HG03135 (cell line): ENCODE results near the gene VWA2.
"Not testable (repeated sequence)": the region's sequence is repeated elsewhere in the genome, so short reads cannot be mapped to it uniquely, and the experiment has no call there.

Experiments used
- ATAC-seq: cut with Tn5 transposase; IDR thresholded peaks from one replicate; pipeline ENCODE4 v1.9.1; 2021; ENCODE audit warnings: mild to moderate bottlenecking, moderate library complexity; ENCODE audit not compliant: unreplicated experiment

The VWA2 gene

DNA sequence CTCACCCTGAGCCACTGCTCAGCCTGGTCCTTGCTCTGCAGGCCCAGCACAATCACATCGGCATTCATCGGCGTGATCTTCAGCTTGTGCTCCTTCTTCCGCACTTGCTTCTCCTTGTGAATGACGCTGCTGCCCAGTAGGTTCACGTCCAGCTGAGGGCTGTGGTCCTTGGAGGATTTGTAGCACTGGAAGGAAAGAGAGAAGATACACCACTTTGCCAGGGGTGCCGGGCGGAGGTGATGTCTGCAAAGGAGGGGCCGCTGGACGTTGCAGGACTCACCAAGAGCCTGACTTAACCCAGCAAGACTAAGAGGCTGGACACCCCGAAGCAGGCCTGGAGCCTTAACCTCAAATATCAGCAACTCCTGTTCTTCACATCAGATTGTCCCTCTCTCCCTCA is 74.8 kb downstream of the VWA2 start:
- ATAC-seq, result no peak

- no peak for ATAC-seq
Measured at GRCh38 chr10:114315566-114316420, 76.7 kb downstream of the VWA2 start.

GRCh38 chr10:114316744-114317143 is 77.7 kb downstream of the VWA2 start:
- ATAC-seq, result no peak

- ATAC-seq, result no peak
Measured at GRCh38 chr10:114319406-114320248, 80.6 kb downstream of the VWA2 start.

DNA sequence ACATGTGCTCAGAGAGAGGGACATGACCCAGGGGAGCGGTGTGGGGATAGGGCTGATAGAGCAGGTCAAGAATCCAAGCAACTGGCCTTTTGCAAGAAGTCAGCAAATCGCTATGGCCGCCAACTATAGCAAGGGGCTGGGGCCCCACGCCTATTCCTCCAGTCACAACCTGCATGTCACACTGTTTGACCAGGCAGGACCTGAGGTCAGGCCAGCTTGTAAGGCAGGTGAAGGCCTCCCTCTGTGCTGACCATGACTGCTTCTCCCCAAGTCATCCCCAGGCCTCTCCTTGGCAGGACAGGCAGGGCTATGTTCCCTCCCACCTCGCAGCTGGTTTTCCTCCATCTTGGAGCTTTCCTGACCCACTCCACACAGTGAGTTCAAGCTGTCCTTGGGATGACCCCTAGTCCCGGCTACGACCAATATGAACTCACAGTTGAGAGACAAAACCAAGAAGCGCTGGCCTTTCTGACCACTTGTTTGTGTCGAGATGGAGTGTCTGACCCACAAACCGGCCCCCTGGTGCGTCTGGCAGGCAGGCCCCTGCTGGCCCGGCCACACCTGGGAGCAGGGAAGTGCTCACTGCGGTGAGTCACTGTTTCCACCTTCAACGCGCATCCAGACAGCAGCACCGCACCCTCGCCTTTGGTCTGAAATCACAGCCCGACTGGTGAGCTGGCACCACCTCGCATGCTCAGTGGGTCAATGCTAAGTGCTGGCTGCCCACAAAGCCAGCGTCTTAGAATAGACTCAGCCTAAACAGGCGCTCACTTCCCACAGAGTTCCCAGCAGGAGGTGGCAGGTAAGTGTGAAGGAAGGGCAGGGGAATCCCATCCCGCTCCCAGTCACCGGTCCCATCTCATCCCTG is 81.4 kb downstream of the VWA2 start:
- no peak for ATAC-seq

DNA sequence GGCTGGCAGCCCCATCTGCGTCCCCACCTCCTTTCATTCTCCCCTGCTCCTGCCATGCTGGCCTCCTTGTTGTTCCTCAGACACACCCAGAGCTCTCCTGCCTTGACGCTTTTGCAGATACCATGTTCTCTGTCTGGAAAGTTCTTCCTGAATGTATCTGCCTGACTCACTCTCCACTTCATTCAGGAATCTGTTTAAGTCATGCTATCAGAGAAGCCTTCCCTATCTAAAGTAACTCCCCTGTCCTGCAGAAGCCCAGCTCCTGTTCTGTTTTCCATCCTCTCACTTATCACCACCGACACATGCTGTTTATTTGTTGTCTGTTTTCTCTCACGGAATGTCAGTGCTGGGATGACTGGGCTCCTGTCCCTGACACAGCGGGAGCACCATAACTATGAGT is 83.3 kb downstream of the VWA2 start:
- ATAC-seq, result no peak

GRCh38 chr10:114323023-114323422 is 84.0 kb downstream of the VWA2 start:
- no peak for ATAC-seq

- ATAC-seq, result no peak
Measured at GRCh38 chr10:114326795-114327194, 87.7 kb downstream of the VWA2 start.

DNA sequence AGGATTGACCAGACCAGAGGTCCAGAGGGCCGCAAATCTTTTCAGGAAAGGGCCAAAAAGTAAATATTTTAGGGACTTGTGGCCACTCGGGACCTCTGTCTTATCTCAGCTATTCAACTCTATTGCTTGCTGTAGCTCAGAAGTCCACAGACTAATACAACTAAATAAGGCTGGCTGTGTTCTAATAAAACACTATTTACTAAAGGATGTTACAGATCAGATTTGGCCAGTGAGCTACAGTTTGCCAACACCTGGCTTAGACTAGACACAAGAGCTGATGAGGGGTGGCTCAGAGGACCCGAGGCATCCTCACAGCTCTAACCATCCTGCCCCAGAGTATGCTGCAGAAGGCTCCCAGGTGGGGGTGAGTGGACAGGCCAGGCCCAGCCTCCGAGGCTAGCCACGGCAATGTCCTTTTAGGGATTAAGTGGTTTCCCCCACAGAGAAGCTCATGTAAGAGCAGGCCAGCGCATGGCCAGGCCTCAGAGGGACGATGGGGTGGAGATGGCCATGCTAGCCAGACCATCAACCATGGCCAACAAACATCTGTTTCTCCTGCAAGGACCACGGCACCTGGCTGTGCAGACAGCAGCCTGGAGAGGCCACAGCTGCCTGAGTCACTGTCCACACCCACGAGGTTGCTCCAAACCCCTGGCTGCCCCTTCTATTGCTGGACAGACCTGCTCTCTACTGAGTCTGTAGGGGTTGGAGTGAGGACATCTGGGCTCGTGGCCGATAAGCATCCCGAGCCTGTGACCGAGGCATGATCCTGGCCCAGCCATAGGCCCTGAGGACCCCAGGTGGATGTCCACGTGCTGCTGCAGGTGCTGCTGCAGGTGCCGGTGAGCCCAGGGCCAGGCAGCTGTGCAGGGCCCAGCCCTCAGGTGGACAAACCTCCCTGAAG is 88.7 kb downstream of the VWA2 start:
- ATAC-seq, result no peak

- no peak for ATAC-seq
Measured at GRCh38 chr10:114328441-114328812, 89.4 kb downstream of the VWA2 start.

GRCh38 chr10:114328874-114329273 is 89.8 kb downstream of the VWA2 start:
- ATAC-seq, result no peak

DNA sequence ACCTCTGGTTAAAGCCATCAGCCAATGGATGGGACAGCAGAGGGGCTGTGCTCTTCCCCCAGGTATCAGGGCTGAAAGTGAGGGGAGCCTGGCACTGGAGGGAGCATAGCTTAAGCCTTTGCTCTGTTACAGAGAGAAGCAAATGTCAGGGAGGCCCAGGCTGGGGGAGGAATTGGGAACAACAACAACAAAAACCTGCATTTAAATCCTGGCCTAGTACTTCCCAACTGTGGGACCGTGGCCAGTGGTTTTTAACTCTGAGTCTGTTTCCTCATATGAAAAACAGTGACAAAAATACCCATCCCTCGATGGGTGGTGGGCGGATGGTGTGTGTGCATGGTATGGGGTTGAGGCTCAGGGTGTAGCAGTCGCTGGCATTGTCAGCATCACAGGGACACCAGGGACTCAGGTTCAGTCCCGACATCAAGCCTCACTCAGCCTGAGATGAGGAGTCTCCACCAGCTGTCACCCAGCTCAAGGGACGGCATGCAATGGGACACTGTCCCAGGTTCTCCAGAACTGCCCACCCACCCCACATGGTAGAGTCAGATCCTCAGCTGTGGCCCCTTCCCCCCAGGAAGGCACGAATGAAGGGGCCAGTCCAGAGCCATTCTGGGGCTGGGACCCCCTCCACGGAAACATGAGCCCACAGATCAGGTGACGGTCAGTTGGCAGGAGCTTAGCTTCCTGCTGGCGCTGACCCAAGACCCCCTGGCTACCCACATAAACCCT is 90.7 kb downstream of the VWA2 start:
- ATAC-seq, result no peak

DNA sequence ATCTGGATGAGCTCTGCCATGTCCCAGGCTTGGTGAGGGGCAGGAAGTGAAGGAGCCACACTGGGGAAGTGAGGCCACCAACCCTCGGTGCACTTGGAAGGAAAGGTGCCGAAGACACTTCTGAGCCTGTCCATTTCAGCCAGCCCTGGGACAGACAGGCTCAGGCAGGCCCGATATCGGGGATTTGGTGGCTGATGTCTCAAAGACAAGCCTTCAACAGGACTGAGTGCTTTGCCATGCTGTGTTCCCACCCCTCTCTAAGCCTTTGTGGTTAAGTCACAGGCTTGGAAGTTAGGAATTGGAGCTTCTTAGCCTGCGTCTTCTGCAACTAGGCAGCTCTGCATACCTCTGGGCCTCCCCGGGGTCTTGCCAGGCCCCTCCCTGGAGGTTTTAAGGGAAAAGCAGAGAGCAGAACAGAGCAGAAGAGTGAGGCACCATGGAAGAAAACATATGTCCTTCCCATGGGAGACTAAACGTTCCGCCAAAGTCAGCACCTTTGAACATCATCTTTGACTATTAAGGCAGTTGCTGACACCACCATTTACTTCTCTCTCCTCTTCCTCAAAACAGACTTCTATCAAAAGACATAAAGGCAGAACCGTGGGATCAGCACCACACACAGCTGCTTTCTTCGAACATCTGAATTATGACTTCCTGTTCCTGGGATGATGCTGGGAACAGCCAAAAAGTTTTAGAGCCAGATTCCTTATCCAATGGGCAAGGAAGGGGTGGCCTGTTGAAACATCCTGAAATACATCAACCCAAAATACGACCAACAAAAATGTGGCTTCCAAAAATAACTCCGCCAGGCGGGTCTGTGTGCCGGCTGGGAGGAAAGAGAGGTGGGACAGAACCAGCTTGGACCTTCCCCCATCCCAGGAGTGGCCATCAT is 93.5 kb downstream of the VWA2 start:
- ATAC-seq, result no peak

GRCh38 chr10:114333441-114333840 is 94.4 kb downstream of the VWA2 start:
- not testable (repeated sequence) for ATAC-seq

DNA sequence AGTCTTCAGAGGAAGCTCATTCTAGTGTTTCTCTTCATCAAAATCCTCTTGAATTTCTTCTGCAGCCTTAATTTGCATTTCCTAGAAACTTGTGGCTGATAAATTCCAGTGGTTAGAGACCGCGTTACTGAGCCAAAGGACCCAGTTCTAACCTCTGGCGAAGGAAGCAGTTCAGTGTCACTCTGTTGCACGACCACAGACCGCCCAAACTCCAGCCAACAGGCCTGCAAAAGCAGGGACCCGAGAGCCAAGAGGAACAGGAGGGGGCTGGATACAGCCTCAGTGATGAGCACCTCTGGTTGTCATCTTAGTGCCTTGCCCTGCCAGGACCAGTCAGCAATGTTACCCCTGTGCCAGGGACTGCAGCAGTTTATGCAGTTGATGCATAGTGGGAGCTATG is 95.2 kb downstream of the VWA2 start:
- no peak for ATAC-seq

DNA sequence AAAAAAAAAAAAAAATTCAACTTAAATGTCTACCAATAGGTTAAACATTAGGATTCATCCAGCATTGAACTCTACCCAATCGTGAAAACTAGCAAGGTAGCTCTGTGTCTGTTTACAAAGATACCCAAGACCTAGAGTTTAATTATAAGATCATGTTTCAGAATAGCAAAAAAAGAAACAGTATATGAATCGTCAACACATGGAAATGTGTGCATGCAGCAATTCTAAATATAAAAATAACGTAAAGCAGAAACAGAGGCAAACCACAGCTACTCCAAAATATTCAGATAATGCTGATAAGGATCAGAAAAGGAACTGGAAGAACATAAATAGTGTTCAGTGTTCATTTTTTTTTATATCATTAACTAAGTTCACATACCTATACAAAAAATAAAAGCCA is 96.6 kb downstream of the VWA2 start:
- no peak for ATAC-seq

GRCh38 chr10:114336823-114337509 is 97.9 kb downstream of the VWA2 start:
- ATAC-seq, result no peak
